ENCODE results near the gene BAZ1B. TPM values are rescaled to one million over a fixed set of nuclear protein-coding genes. Genes with fewer than 3 reads are reported as not detected.
"Not testable (repeated sequence)": the region's sequence is repeated elsewhere in the genome, so short reads cannot be mapped to it uniquely, and the experiment has no call there.

The BAZ1B gene, protein sequence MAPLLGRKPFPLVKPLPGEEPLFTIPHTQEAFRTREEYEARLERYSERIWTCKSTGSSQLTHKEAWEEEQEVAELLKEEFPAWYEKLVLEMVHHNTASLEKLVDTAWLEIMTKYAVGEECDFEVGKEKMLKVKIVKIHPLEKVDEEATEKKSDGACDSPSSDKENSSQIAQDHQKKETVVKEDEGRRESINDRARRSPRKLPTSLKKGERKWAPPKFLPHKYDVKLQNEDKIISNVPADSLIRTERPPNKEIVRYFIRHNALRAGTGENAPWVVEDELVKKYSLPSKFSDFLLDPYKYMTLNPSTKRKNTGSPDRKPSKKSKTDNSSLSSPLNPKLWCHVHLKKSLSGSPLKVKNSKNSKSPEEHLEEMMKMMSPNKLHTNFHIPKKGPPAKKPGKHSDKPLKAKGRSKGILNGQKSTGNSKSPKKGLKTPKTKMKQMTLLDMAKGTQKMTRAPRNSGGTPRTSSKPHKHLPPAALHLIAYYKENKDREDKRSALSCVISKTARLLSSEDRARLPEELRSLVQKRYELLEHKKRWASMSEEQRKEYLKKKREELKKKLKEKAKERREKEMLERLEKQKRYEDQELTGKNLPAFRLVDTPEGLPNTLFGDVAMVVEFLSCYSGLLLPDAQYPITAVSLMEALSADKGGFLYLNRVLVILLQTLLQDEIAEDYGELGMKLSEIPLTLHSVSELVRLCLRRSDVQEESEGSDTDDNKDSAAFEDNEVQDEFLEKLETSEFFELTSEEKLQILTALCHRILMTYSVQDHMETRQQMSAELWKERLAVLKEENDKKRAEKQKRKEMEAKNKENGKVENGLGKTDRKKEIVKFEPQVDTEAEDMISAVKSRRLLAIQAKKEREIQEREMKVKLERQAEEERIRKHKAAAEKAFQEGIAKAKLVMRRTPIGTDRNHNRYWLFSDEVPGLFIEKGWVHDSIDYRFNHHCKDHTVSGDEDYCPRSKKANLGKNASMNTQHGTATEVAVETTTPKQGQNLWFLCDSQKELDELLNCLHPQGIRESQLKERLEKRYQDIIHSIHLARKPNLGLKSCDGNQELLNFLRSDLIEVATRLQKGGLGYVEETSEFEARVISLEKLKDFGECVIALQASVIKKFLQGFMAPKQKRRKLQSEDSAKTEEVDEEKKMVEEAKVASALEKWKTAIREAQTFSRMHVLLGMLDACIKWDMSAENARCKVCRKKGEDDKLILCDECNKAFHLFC (N-terminal part only)
- 53.0 TPM for total RNA-seq

DNA sequence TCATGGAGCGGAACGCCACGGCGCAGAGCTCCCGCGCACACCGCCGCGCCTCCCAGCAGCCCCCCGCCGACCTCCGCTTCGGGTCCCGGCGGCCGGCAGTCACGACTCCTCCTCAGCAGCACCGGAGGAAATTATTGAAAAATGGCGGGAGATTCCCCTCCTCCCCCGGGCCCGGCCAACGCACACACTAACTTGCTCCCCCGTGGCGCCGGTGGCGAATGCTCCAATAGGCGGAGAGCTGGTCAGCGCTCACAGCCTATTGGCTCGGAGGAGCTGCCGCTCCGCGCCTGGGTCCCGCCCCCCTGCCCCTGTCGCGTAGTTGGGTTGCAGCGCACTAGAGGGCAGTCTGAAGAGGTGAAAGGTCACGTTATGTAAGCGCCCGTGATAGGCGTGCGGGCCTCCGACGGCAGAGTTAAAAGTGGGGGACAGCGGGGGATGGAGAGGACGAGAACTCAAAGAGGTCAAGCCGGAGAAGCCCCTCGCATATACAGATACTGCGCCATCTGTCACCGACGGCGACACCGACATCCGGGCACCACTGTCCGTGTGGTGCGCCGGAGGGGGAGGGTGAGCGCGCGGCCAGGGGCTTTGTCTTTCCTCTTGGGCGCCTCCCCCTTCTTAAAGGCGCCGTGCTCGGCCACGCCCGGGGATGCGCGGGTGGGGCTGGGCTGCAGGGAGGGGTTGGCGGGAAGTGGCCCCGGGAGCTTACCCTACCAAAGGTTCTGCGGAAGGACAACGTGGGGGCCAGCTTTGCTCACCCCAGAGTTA, at the start of gene BAZ1B:
Gene BAZ1B, minus strand, starts transcription at position 189 of the 768 bp plus-strand sequence. CDS start 360 bp downstream, outside the sequence.
- peak; percentile 98 for DNase-seq

DNA sequence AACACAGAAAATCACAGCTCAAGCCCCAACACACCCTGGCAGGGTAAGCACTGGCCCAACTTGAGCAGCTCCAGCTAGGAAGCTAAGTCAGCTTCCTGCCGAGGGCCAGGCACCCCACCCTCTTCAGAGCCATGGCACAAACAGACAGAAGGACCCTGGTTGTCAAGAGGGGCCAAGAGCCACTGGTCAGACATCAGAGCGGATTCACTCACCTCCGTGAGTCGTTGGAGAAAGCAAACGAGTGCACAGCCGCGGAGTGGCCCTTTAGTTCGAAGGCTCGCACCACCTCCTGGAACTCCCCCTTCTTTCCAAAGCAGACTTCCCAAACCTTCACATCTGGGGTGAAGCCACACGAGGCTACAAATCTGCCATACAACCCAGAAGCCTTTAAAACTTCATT, 48.9 kb upstream of the BAZ1B start:
- DNase-seq, result no peak

DNA sequence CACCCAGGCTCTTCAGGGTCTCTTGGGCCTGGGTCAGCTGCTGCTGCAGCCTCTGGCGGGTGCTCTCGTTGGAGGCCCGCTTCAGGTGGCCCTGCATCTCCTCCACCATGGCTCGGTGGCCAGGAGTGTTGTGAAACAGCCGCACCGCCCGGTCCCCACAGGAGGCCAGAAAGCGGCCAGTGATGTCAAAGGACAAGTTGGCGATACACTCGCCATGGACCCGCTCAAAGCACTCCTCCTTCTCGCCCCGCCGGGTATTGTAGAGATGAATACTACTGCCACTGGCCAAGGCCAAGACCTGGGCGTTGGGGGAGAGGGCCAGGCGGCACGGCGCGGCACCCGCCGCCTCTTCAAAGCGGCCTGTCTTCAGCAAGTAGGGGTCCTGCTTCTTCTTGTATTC, 48.4 kb upstream of the BAZ1B start:
- DNase-seq, result no peak

DNA sequence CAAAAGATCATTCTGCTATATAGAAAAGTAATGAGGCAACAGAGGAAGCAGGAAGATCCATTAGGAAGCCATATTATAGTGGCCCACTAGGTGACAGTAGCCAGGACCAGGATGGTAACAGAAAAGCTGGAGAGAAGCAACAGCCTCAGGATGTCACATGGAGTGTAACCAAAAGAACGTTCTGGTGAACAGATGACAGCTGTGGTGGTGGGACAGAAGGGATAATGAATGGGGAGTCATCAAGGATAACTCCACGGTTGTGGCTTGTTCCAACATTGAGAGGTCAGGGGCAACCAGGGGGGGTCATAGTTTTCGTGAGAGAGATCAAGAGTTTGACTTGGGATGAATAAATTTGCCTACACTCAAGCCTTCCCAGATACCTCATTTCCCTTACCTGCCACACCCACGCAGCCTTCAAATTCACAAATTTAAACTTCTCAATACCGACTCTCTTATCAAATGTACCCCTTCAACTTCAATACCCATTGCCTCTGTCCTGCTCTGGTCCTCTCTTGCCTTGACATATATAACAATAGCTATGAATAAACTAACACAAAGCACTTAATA, 47.0 kb upstream of the BAZ1B start:
- DNase-seq, result no peak

DNA sequence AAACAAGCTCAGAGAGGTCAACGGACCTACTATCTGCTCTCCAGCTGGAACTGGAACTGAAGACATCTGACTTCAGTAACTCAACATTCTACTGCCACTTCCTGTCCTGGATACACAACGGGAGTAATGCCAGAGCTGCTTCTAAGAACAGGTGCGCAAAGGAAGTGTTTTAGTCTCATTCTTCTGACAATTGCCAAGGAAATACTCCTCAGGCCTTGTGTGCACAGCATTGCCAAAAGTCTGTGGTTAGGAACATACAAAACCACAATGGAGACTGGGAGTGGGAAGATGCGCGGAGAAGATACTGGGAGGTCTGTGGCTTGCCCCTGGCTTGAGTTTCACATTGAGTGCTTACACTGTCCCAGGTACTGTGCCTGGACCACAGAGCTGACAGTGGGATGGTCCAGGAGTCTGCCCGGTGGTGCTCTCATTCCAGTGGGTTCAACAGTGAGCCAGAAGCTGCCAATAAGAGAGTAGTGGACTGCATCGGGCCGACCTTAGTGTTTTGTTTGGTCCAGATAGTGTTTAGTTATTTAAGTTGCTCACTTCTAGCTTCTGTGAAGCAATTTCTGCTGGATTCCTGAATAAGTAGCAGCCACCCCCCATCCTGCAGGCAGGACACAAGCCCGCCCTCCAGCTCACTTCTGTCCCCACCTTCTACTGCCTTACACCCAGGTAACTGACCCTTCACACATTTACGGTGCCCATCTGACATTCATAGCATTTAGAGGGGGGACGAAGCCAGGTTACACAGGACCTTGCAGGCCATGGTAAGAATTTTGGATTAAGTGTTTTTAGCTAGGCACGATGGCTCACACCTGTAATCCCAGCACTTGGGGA, 46.0 kb upstream of the BAZ1B start:
- DNase-seq, result no peak

DNA sequence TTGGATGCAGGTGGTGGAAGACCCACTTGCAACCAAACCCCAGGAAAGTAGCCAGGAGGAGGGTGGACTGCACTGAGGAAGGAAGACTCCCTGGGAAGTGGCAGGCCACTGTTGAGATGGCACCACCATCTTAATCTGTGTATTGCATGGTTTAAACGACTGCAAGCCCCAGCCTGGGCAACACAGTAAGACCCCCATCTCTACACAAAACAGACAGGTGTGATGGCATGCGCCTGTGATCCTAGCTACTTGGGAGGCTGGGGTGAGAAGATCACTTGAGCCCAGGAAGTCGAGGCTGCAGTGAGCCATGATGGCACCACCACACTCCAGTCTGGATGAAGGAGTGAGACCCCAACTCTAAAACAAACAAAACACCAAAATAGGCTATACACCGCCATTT, 45.0 kb upstream of the BAZ1B start:
- DNase-seq, result no peak

DNA sequence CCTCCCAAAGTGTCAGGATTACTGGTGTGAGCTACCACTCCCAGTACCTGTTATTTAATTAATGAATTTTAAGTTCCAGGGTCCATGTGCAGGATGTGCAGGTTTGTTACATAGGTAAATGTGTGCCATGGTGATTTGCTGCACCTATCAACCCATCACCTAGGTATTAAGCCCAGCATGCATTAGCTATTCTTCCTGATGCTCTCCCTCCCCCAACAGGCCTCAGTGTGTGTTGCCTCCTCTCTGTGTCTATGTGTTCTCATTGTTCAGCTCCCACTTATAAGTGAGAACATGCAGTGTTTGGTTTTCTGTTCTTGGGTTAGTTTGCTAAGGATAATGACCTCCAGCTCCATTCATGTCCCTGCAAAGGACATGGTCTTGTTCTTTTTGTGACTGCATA, 44.3 kb upstream of the BAZ1B start:
- DNase-seq, result not testable (repeated sequence)

DNA sequence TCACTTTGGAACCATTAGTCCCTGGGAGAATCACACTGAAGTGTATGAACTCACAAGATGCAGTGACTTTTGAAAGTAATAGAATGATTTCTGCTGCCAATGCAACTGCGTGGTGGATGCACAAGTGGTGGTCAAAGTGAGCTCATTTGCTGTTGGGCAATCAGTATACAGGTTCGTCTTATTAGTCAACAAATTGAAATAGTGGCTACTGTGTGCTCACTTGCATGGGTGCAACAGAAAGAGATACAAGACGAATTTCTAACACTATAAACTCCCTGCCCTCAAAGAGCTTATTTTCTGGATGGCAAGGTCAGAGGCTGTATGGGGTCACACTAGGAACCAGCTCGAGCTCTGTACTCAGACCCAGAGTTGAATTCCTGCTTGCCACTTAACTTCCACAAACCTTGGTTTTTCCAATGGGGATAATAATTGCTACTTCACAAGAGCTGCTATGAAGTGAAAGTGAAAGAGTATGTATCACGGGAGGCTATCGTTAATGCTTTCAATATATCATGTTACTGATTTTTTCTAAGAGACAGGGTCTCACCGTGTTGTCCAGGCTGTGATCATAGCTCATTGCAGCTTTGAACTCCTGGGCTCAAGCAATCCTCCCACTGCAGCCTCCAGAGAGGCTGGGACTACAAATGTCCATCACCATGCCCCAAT, 43.7 kb upstream of the BAZ1B start:
- no peak for DNase-seq

DNA sequence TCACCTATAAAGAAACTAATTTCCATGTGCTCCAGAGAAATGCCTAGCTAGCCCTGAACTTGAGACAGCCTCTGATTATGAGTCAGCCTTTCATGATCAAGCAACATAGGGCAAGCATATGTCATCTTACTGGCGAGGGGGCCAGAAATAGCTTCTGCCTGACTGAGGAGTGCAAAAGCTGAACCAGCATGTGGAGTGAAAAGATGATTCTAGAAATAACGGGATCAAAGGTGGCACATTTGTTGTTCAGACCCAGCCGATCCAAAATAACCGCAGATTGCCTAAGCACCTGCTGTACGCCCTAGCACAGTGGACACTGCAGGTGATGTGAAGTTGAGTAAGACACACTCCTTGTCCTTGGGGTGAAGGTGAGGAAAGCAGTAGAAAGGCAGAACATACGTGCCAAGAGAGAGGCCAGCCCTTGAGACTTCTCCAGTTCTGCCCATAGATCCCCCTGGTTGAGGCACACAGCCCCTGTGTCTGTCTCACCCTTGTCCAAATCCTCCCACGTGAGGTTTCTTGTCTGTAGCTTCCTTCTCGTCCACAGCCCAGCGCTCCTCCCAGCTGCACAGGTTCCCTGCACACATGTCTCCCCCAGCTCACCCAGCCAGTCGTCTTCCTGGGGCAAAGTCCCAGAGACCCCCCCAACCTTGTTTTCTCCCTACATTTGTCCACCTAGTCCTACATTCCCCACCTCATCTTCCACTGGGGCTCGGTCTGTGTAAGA, 38.2 kb upstream of the BAZ1B start:
- no peak for DNase-seq

DNA sequence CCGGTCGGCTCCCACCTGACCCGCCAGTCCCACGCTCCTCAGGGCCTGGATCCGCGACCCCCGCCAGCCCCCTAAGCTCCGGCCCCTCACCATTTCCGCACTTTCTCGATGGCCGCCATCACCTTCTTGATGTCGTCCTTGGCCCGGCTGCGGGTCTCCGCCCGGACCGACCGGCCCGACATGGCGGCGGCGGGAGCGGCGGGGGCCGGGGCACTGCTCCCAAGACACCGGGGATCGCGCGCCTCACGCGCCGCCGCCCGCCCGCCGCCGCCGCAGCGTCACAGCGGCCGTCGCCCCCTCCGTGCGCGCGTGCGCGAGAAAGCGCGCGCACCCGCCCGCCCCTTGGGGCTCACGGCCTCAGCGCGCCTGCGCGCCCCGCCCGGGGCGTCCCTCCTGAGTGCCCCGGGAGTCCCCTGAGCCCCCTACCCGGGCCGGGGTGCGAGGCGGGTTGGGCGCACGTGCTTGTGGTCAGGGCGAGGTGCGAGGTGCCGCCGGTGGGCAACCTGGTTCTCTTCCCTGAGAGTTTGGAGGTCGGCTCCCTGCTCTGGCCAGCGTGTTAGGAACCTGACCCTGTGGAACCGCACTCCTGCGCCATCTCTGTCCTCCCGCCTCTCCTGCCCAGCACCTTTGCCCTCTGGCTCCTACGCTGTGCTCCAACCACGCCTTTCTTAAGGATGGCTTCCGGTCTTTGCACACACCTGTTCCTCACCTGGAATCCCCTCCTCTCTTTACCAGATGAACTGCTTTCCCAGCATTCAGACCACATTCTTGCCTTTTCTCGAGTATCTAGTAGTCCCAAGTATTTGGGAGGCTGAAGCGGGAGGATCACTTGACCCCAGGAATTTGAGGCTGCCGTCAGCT, 35.5 kb upstream of the BAZ1B start, which contains the start of gene BCL7B:
Gene BCL7B, minus strand, starts transcription at position 294 of the 861 bp plus-strand sequence. Its CDS starts 112 bp downstream, at position 182.
- DNase-seq, result peak; percentile 45

DNA sequence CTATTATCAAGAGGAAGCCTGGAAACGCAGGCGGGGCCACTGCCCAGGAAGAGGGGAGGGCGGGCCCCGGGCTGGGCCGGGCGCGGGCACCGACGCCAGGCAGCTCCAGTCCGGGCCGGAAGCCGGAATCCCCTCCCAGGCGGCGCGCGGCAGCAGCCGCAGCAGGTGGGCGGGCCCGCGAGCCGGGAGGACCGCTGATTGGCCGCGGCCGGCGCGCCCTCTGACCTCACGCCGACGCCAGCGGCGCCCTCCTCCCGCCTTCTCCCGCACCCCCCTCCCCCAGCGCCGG, 35.0 kb upstream of the BAZ1B start:
- DNase-seq, result peak; percentile 85

DNA sequence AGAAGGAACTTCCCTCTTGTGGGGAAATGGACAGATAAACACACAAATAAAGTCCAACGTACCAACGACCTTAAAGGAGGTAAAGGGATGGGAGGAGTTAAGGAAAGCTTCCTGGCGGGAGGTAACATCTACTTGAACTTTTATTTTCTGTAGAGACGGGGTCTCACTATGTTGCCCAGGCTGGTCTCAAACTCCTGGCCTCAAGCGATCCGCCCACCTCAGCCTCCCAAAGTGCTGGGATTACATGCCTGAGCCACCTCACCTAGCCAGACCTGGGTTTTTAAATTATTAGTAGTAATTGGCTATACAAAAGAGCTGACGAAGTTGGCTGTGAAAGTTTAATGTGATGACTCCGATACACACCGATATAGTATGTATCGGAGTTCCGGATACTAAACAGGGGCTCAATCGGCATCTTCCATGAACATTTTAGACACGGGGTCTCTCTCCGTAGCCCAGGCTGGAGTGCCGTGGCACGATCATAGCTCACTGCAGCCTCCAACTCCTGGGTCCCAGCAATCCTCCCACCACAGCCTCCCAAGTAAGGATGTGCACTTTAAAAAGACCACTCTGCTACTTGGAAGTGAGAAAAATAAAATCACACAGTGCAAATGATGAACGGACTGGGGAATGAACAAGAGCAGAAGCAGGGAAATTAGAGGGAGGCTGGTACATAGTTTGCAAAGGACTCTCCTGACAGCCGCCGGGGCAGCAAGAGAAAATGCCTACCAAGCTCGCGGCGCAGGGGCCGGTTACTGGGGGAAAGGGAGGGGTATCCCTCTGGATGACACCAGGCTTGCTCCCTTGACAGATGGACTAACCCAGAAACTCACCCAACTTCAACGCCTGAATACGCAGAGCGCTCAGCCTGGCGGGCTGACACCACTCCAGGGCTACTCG, 34.4 kb upstream of the BAZ1B start:
- DNase-seq, result no peak

DNA sequence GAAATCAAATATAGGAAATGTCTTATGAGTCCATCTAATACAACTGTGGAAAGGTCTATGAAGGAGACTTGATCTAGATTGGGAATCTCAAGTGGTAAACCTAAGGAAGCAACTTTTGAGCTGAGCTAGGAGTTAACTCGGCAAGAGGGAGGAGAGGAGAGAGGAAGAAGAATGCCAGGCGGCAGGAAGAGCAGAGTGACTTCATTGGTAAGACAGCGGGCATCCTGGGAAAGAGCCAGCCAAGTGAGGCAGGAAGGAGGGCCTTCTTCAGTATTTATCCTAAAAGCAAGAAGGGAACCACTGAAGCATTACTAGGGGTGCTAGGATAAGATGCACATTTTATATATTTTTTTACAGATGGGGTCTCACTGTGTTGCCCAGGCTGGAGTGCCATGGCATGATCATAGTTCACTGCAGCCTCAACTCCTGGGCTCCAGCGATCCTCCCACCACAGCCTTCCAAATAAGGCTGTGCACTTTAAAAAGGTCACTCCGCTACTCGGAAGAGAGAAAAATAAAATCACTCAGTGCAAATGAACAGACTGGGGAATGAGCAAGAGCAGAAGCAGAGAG, 33.4 kb upstream of the BAZ1B start:
- no peak for DNase-seq

DNA sequence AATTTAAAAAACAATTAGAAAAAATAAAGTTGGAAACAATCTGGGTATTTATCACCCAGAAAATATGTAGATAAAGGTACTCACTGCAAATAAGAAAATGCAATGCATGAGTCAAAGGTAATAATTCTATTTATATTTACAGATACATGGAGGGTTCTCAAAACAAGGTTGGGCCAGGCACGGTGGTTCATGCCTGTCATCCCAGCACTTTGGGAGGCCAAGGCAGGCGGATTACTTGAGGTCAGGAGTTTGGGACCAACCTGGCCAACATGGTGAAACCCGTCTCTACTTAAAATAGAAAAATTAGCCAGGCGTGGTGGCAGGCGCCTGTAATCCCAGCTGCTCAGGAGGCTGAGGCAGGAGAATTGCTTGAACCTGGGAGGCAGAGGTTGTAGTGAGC, 28.0 kb upstream of the BAZ1B start:
- DNase-seq, result not testable (repeated sequence)

DNA sequence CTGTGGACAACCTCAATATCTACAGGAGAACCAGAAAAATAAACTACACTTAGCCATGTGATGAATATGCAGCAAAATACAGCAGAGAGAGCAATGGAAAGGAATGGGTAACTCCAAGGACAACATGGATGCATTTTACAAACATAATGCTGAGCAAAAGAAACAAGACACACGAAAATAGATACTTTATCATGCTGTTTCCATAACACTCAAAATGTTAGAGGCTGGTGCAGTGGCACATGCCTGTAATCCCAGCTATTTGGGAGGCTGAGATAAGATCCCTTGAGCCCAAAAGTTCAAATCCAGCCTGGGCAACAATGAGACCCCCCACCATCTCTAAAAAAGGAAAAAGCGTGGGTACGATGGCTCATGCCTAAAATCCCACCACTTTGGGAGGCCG, 27.1 kb upstream of the BAZ1B start:
- no peak for DNase-seq

DNA sequence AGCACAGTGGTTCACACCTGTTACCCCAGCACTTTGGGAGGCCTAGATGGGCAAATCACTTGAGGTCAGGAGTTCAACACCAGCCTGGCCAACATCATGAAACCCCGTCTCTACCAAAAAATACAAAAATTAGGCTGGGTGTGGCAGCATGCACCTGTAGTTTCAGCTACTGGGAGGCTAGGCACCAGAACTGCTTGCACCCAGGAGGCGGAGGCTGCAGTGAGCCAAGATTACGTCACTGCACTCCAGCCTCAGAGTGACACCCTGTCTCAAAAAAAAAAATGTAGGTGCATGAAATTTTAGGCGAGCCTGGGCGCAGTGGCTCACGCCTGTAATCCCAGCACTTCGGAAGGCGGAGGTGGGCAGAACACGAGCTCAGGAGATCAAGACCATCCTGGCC, 25.7 kb upstream of the BAZ1B start:
- no peak for DNase-seq

DNA sequence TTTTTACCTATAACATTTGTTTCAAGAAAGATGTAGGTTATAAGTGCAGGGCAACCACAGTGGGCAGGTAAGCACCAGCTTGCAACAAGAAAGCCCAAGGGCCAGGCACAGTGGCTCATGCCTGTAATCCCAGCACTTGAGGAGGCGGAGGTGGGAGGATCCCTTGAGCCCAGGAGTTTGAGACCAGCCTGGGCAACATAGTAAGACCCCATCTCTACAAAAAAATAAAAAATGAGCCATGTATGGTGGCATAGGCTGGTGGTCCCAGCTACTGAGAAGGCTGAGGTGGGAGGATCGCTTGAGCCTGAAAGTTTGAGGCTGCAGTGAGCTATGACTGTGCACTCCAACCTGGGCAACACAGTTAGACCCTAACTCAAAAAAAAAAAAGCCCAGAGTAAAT, 22.6 kb upstream of the BAZ1B start:
- DNase-seq, result no peak
